ENCODE results near the gene IL31.

Gene IL31

GRCh38 chr12:122160761-122161160 lies 13.3 kb downstream of the IL31 start:
- no peak overlapping the region for H2AFZ ChIP-seq (ENCODE audit: low read depth, low read length)

GRCh38 chr12:122159882-122160281 lies 14.1 kb downstream of the IL31 start:
- no peak overlapping the region for H3K9ac ChIP-seq (ENCODE audit: low read depth, low read length)
- TF ChIP-seq CTCF (IDR thresholded peaks at IDR 0.05; ENCODE audit: borderline replicate concordance, extremely low read depth, low read length, poor library complexity, severe bottlenecking): peak; percentile 38
- no peak for TF ChIP-seq EZH2 (IDR thresholded peaks at IDR 0.05; ENCODE audit: borderline replicate concordance, low read depth, low read length, severe bottlenecking)
- H3K27ac ChIP-seq (ENCODE audit: low read length): no peak overlapping the region
- ATAC-seq (ENCODE audit: insufficient read depth, low read depth): no peak
- no peaks in the 10 kb centered on the region for H3K36me3 ChIP-seq (ENCODE audit: insufficient read depth, low read length)
- no peaks in the 10 kb centered on the region for H4K20me1 ChIP-seq (ENCODE audit: insufficient read depth, low read length)
- H3K79me2 ChIP-seq (ENCODE audit: insufficient read depth, low read length): no peaks in the 10 kb centered on the region
- H2AFZ ChIP-seq (ENCODE audit: low read depth, low read length): no peak overlapping the region
- no peaks in the 10 kb centered on the region for H3K4me1 ChIP-seq (ENCODE audit: insufficient read depth, low read length)
- no peak overlapping the region for H3K4me3 ChIP-seq (ENCODE audit: low read depth in 1 of 2, low read length in 2 of 2)
- no peaks in the 10 kb centered on the region for H3K27me3 ChIP-seq (ENCODE audit: insufficient read depth, low read length, poor library complexity)
- H3K9me3 ChIP-seq (ENCODE audit: insufficient read depth, low read length, severe bottlenecking): no peaks in the 10 kb centered on the region
- DNase-seq: no peak
- H3K4me2 ChIP-seq (ENCODE audit: insufficient read depth, low read length): no peak overlapping the region

More at GRCh38 chr12:122160761-122161160, 13.3 kb downstream of the IL31 start:
- H3K79me2 ChIP-seq (ENCODE audit: insufficient read depth, low read length): no peaks in the 10 kb centered on the region
- no peaks in the 10 kb centered on the region for H3K36me3 ChIP-seq (ENCODE audit: insufficient read depth, low read length)
- ATAC-seq (ENCODE audit: insufficient read depth, low read depth) (no peak), DNase-seq (no peak)
- H3K4me3 ChIP-seq (ENCODE audit: low read depth in 1 of 2, low read length in 2 of 2): no peak overlapping the region
- no peaks in the 10 kb centered on the region for H3K4me1 ChIP-seq (ENCODE audit: insufficient read depth, low read length)
- no peaks in the 10 kb centered on the region for H3K27me3 ChIP-seq (ENCODE audit: insufficient read depth, low read length, poor library complexity)
- no peak overlapping the region for H3K4me2 ChIP-seq (ENCODE audit: insufficient read depth, low read length)
- no peaks in the 10 kb centered on the region for H3K9me3 ChIP-seq (ENCODE audit: insufficient read depth, low read length, severe bottlenecking)
- H3K9ac ChIP-seq (ENCODE audit: low read depth, low read length): no peak overlapping the region
- TF ChIP-seq CTCF (IDR thresholded peaks at IDR 0.05; ENCODE audit: borderline replicate concordance, extremely low read depth, low read length, poor library complexity, severe bottlenecking) (no peak), EZH2 (IDR thresholded peaks at IDR 0.05; ENCODE audit: borderline replicate concordance, low read depth, low read length, severe bottlenecking) (no peak)
- no peaks in the 10 kb centered on the region for H4K20me1 ChIP-seq (ENCODE audit: insufficient read depth, low read length)
- H3K27ac ChIP-seq (ENCODE audit: low read length): no peak overlapping the region

- H3K27me3 ChIP-seq (ENCODE audit: insufficient read depth, low read length, poor library complexity): no peaks in the 10 kb centered on the region
- H3K9me3 ChIP-seq (ENCODE audit: insufficient read depth, low read length, severe bottlenecking): no peaks in the 10 kb centered on the region
- TF ChIP-seq EZH2 (IDR thresholded peaks at IDR 0.05; ENCODE audit: borderline replicate concordance, low read depth, low read length, severe bottlenecking): no peak
- TF ChIP-seq CTCF (IDR thresholded peaks at IDR 0.05; ENCODE audit: borderline replicate concordance, extremely low read depth, low read length, poor library complexity, severe bottlenecking): no peak
- no peaks in the 10 kb centered on the region for H3K79me2 ChIP-seq (ENCODE audit: insufficient read depth, low read length)
- H3K27ac ChIP-seq (ENCODE audit: low read length): no peak overlapping the region
- no peak overlapping the region for H2AFZ ChIP-seq (ENCODE audit: low read depth, low read length)
- DNase-seq: no peak
- no peak for ATAC-seq (ENCODE audit: insufficient read depth, low read depth)
- H3K4me1 ChIP-seq (ENCODE audit: insufficient read depth, low read length): no peaks in the 10 kb centered on the region
- no peak overlapping the region for H3K4me2 ChIP-seq (ENCODE audit: insufficient read depth, low read length)
- no peaks in the 10 kb centered on the region for H3K36me3 ChIP-seq (ENCODE audit: insufficient read depth, low read length)
- no peak overlapping the region for H3K4me3 ChIP-seq (ENCODE audit: low read depth in 1 of 2, low read length in 2 of 2)
- H4K20me1 ChIP-seq (ENCODE audit: insufficient read depth, low read length): no peaks in the 10 kb centered on the region
- H3K9ac ChIP-seq (ENCODE audit: low read depth, low read length): no peak overlapping the region
These were observed 15.2 kb downstream of the IL31 start for GRCh38 chr12:122158700-122159285.
